HPDE6-E6E7 (cell line): Measurements from ENCODE around the gene ZNF408.
"Not testable (repeated sequence)": the region's sequence is repeated elsewhere in the genome, so short reads cannot be mapped to it uniquely, and the experiment has no call there.

Source experiments
- DNase-seq: peaks from one replicate; pipeline ENCODE4 v3.0.0; 2011; ENCODE audit warnings: missing footprints; ENCODE audit errors: extremely low spot score

ZNF408 gene

GRCh38 chr11:46700241-46701077 is at the start of gene ZNF408, which contains the start of gene ARHGAP1:
Gene ZNF408 (plus strand): TSS chr11:46701031. CDS start chr11:46701048, 17 bp downstream.
Gene ARHGAP1 (minus strand): TSS chr11:46700619. CDS start chr11:46696107, 4,512 bp downstream.
- DNase-seq = peak; percentile 88

GRCh38 chr11:46655631-46656030 is 45.2 kb upstream of the ZNF408 start:
- no peak for DNase-seq

GRCh38 chr11:46657186-46657585 is 43.6 kb upstream of the ZNF408 start:
- no peak for DNase-seq

GRCh38 chr11:46658259-46658658 is 42.6 kb upstream of the ZNF408 start:
- DNase-seq = no peak

- DNase-seq = no peak
Observed at GRCh38 chr11:46659908-46660307, 40.9 kb upstream of the ZNF408 start.

- DNase-seq = no peak
Observed at GRCh38 chr11:46661836-46662235, 39.0 kb upstream of the ZNF408 start.

GRCh38 chr11:46662366-46662765 is 38.5 kb upstream of the ZNF408 start:
- no peak for DNase-seq

GRCh38 chr11:46663277-46663940 is 37.4 kb upstream of the ZNF408 start:
- no peak for DNase-seq

- no peak for DNase-seq
Observed at GRCh38 chr11:46664612-46665011, 36.2 kb upstream of the ZNF408 start.

- no peak for DNase-seq
Observed at GRCh38 chr11:46665356-46665755, 35.5 kb upstream of the ZNF408 start.

- no peak for DNase-seq
Observed at GRCh38 chr11:46666516-46666915, 34.3 kb upstream of the ZNF408 start.

GRCh38 chr11:46667043-46667481 is 33.8 kb upstream of the ZNF408 start:
- DNase-seq = no peak

GRCh38 chr11:46668480-46669085 is 32.2 kb upstream of the ZNF408 start:
- DNase-seq = no peak

GRCh38 chr11:46669711-46670139 is 31.1 kb upstream of the ZNF408 start:
- no peak for DNase-seq

- not testable (repeated sequence) for DNase-seq
Observed at GRCh38 chr11:46670521-46670920, 30.3 kb upstream of the ZNF408 start.

- DNase-seq = no peak
Observed at GRCh38 chr11:46671958-46672315, 28.9 kb upstream of the ZNF408 start.

- no peak for DNase-seq
Observed at GRCh38 chr11:46672381-46672839, 28.4 kb upstream of the ZNF408 start.

GRCh38 chr11:46673713-46674462 is 26.9 kb upstream of the ZNF408 start:
- DNase-seq = no peak

GRCh38 chr11:46674463-46675287 is 26.2 kb upstream of the ZNF408 start:
- DNase-seq = no peak

GRCh38 chr11:46675288-46675851 is 25.5 kb upstream of the ZNF408 start:
- peak; percentile 68 for DNase-seq
